ENCODE results near the gene EXD2. TPM values are rescaled to one million over a fixed set of nuclear protein-coding genes. Genes with fewer than 3 reads are reported as not detected.

EXD2 gene
- total and polyA plus RNA-seq, 2 of the 13 experiments (the other 11 are each of a cell fraction or from before 2014, with no cell fraction given), result 9.5 to 15.1 TPM

DNA sequence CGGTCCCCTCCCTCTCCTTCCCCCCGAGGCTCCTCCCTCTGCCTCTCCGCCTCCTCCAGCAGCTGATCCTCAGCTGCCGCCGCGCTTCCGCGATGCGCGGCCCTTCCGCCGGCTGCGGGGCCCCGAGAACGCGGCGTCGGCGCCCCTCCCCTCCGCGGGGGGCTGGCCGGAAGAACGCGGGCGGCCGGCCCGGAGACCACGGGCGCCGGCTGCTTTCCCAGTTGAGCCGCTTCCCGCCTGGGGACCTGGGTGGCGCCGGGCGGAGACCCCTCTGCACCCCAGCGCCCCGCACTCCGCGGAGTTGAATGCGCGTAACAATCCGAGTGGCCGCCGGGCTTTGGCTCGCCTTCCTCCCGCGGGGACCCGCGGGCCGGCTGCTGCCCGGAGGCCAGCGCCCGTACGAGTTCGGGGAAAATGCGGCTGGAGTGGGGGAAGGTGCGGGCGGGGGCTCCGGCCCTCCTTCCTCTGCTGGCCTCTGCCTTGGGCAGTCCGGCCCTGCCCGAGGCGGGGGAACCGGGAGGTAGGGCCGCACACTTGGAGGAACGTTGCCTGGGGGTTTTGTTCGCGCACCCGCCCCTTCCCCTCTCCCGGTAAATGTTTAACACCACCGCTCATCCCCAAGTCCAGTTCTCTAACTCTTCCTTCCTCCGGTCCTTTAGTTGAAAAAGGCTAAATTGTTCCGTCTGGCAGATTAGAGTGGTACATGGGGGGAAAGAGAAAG, 38.0 kb upstream of the EXD2 start (continued):
- TF ChIP-seq, protein P1, sequence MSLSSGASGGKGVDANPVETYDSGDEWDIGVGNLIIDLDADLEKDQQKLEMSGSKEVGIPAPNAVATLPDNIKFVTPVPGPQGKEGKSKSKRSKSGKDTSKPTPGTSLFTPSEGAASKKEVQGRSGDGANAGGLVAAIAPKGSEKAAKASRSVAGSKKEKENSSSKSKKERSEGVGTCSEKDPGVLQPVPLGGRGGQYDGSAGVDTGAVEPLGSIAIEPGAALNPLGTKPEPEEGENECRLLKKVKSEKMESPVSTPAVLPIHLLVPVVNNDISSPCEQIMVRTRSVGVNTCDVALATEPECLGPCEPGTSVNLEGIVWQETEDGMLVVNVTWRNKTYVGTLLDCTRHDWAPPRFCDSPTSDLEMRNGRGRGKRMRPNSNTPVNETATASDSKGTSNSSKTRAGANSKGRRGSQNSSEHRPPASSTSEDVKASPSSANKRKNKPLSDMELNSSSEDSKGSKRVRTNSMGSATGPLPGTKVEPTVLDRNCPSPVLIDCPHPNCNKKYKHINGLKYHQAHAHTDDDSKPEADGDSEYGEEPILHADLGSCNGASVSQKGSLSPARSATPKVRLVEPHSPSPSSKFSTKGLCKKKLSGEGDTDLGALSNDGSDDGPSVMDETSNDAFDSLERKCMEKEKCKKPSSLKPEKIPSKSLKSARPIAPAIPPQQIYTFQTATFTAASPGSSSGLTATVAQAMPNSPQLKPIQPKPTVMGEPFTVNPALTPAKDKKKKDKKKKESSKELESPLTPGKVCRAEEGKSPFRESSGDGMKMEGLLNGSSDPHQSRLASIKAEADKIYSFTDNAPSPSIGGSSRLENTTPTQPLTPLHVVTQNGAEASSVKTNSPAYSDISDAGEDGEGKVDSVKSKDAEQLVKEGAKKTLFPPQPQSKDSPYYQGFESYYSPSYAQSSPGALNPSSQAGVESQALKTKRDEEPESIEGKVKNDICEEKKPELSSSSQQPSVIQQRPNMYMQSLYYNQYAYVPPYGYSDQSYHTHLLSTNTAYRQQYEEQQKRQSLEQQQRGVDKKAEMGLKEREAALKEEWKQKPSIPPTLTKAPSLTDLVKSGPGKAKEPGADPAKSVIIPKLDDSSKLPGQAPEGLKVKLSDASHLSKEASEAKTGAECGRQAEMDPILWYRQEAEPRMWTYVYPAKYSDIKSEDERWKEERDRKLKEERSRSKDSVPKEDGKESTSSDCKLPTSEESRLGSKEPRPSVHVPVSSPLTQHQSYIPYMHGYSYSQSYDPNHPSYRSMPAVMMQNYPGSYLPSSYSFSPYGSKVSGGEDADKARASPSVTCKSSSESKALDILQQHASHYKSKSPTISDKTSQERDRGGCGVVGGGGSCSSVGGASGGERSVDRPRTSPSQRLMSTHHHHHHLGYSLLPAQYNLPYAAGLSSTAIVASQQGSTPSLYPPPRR (CRISPR knock-in tag; IDR thresholded peaks at IDR 0.05; ENCODE audit: borderline replicate concordance), result no peak
- TF ChIP-seq, protein P2, sequence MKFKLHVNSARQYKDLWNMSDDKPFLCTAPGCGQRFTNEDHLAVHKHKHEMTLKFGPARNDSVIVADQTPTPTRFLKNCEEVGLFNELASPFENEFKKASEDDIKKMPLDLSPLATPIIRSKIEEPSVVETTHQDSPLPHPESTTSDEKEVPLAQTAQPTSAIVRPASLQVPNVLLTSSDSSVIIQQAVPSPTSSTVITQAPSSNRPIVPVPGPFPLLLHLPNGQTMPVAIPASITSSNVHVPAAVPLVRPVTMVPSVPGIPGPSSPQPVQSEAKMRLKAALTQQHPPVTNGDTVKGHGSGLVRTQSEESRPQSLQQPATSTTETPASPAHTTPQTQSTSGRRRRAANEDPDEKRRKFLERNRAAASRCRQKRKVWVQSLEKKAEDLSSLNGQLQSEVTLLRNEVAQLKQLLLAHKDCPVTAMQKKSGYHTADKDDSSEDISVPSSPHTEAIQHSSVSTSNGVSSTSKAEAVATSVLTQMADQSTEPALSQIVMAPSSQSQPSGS (CRISPR knock-in tag; IDR thresholded peaks at IDR 0.05), result no peak
- TF ChIP-seq GFI1 (CRISPR knock-in tag; IDR thresholded peaks at IDR 0.05; ENCODE audit: borderline replicate concordance) (no peak), ELF4 (CRISPR knock-in tag; IDR thresholded peaks at IDR 0.05; ENCODE audit: borderline replicate concordance) (0 out of 2 replicates have a peak, but pooled peaks have one; percentile 48), ZNF777 (CRISPR knock-in tag; IDR thresholded peaks at IDR 0.05) (no peak), ZNF546 (CRISPR knock-in tag; conservative IDR thresholded peaks at IDR 0.05) (no peak), ZNF234 (CRISPR knock-in tag; conservative IDR thresholded peaks at IDR 0.05) (no peak), TEAD2 (CRISPR knock-in tag; IDR thresholded peaks at IDR 0.05) (no peak), SAP130 (CRISPR knock-in tag; IDR thresholded peaks at IDR 0.05; ENCODE audit: low read depth) (peak; percentile 95), MIER3 (CRISPR knock-in tag; IDR thresholded peaks at IDR 0.05; ENCODE audit: borderline replicate concordance) (no peak; the same call in 1 of the 2 replicates), RCOR2 (CRISPR knock-in tag; IDR thresholded peaks at IDR 0.05) (no peak), ATF7 (IDR thresholded peaks at IDR 0.05) (no peak), ATF7 (CRISPR knock-in tag; IDR thresholded peaks at IDR 0.05) (no peak), ZNF619 (CRISPR knock-in tag; IDR thresholded peaks at IDR 0.05) (no peak), MEF2D (CRISPR knock-in tag; IDR thresholded peaks at IDR 0.05) (no peak), ZNF839 (CRISPR knock-in tag; IDR thresholded peaks at IDR 0.05; ENCODE audit: borderline replicate concordance) (no peak), ZNF850 (CRISPR knock-in tag; conservative IDR thresholded peaks at IDR 0.05) (no peak)
- TF ChIP-seq, protein P3, sequence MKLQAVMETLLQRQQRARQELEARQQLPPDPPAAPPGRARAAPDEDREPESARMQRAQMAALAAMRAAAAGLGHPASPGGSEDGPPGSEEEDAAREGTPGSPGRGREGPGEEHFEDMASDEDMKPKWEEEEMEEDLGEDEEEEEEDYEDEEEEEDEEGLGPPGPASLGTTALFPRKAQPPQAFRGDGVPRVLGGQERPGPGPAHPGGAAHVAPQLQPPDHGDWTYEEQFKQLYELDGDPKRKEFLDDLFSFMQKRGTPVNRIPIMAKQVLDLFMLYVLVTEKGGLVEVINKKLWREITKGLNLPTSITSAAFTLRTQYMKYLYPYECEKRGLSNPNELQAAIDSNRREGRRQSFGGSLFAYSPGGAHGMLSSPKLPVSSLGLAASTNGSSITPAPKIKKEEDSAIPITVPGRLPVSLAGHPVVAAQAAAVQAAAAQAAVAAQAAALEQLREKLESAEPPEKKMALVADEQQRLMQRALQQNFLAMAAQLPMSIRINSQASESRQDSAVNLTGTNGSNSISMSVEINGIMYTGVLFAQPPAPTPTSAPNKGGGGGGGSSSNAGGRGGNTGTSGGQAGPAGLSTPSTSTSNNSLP (IDR thresholded peaks at IDR 0.05; ENCODE audit: low read depth, low read length), result no peak
- TF ChIP-seq, protein P4, sequence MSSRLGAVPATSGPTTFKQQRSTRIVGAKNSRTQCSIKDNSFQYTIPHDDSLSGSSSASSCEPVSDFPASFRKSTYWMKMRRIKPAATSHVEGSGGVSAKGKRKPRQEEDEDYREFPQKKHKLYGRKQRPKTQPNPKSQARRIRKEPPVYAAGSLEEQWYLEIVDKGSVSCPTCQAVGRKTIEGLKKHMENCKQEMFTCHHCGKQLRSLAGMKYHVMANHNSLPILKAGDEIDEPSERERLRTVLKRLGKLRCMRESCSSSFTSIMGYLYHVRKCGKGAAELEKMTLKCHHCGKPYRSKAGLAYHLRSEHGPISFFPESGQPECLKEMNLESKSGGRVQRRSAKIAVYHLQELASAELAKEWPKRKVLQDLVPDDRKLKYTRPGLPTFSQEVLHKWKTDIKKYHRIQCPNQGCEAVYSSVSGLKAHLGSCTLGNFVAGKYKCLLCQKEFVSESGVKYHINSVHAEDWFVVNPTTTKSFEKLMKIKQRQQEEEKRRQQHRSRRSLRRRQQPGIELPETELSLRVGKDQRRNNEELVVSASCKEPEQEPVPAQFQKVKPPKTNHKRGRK (CRISPR knock-in tag; IDR thresholded peaks at IDR 0.05), result no peak
- TF ChIP-seq, protein P5, sequence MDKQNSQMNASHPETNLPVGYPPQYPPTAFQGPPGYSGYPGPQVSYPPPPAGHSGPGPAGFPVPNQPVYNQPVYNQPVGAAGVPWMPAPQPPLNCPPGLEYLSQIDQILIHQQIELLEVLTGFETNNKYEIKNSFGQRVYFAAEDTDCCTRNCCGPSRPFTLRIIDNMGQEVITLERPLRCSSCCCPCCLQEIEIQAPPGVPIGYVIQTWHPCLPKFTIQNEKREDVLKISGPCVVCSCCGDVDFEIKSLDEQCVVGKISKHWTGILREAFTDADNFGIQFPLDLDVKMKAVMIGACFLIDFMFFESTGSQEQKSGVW (CRISPR knock-in tag; IDR thresholded peaks at IDR 0.05; ENCODE audit: borderline replicate concordance), result no peak

Measured in HepG2 (cell line).